ENCODE measurements around the gene ASS1.
"Not testable (repeated sequence)": the region's sequence is repeated elsewhere in the genome, so short reads cannot be mapped to it uniquely, and the experiment has no call there.

ASS1 gene

DNA sequence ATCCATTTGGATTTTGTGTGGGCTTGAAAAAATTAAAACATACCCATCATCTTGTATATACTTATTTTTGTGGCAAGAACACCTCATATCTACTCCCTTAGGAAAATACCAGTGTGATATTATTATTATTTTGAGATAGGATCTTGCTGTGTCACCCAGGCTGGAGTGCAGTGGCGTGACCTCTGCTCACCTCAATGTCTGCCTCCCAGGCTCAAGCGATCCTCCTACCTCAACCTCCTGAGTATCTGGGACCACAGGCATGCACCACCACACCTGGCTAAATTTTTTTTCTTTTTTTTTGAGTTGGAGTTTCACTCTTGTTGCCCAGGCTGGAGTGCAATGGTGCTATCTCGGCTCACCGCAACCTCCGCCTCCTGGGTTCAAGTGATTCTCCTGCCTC, 10.1 kb upstream of the ASS1 start:
- not testable (repeated sequence) for DNase-seq (ENCODE audit: low read depth)

GRCh38 chr9:130437011-130437789, 7.6 kb upstream of the ASS1 start:
- no peak for DNase-seq (ENCODE audit: low read depth)

- no peak for DNase-seq (ENCODE audit: low read depth)
These were observed 6.3 kb upstream of the ASS1 start for GRCh38 chr9:130438382-130438981.

DNA sequence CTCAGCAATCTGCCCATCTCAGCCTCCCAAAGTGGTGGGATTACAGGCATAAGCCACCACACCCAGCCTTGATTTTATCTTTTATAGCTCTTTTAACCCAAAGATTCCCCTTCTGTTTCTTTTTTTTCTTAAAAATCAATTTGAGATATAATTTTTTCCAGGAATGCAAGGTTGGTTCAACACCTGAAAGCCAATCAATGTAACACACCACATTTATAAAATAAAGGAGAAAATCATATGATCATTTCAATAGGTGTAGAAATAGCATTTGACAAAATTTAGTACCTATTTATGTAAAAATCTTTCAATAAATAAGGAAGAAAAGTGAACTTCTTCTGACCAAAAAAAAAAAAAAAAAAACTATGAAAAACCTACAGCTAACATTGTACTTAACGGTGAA, 3.7 kb upstream of the ASS1 start:
- DNase-seq (ENCODE audit: low read depth), result no peak

- no peak for DNase-seq (ENCODE audit: low read depth)
These were observed 1.9 kb upstream of the ASS1 start for GRCh38 chr9:130442746-130443455.

- no peak for DNase-seq (ENCODE audit: low read depth)
These were observed 1.3 kb upstream of the ASS1 start for GRCh38 chr9:130443456-130443801.

DNA sequence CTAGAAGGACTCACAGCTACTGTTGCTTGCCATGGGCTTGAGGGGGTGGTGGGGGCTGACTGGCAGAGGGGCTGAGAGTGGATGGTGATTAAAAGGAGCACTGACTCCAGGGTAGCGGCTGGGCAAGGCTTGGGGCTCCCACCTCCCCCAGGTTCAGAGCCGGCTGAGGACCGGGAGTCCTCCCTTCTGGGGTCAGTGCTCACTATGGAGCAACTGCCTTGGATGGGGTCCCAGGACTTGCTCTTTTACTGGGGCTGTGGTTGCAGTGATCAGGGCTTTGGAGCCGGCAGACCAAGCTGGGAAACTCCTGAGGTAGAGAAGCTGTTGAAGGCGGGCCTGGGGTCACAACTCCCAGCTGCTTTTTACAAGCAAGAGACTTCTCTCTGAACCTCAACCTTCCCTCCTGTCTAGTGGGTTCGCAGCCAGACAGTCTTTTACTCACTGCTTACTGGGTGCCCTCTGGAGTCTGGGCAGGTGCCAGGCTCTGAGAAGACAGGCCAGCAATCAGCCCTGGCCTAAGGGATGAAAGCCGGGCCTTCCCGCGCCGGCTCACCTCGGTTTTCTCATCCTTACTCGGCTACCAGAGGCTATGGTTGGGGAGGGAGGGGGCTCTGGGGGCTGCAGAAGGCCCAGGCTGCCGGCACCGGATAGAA, 795 bp upstream of the ASS1 start:
- no peak for DNase-seq (ENCODE audit: low read depth)

GRCh38 chr9:130445268-130445983, 665 bp downstream of the ASS1 start:
- no peak for DNase-seq (ENCODE audit: low read depth)

DNA sequence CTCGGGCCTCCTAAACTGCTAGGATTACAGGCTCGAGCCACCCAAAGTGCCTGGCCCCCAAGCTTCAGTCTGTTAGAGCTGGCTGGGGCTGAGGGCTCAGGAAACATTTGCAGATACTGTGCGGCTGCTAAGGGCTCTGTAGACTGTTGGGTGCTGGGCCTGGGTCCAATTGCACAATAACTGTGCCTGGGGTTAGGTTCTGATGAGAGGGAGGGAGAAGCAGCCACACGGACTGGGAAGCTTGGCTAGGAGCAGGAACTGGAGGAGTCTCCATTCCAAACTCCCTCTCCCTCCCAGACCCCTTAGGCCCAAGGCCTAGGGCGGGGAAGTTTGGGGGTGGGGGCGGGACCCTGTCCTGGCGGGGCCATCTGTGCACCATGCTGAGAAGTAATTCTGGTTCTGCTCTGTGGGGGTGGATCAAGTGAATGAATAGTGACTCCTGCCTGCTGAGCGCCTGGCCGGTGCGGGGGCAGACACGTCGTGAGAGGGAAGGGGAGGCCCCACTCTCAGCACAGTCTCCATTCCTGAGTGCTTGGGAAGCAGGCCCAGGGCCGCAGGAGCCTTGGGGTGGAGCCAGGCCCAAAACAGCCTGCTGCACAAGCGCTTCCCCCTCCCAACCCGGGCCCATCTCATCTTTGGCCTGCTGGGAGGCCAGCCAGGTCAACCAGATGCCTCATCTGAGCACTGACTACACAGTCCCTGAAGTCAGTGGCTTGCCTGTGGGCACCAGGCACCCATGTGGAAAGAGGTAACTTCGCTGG, 1.5 kb downstream of the ASS1 start:
- no peak for DNase-seq (ENCODE audit: low read depth)

DNA sequence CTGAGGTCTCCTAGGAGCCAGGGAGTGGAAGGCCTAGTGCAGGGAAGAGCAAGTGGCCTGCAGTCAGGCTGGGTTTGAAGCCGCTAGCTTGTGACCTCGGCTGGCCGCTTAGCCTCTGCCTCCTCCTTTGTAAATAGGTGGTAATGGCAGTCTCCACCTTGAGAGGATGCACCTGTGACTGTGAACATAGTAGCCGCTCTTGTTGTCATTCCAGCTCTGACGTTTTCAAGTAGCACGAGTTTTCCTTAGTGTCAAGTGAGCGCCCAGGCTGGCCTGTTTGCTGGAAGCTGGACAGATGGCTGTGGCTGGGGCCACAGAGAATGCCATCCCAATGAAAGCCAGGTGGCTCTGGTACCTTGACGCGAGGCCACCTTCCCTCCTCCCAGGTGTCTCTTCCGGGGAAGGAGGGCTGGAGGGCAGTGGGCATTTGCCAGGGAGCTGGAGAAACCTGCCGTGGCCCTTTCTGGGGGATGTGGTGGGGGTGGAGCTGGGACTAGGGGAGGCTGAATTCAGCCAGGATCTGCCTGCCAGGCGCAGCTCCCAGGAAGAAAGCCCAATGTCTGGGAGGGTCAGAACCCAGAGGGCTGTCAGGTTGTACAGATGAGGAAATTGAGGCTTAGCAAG, 2.5 kb downstream of the ASS1 start:
- no peak for DNase-seq (ENCODE audit: low read depth)

GRCh38 chr9:130448035-130448624, 3.4 kb downstream of the ASS1 start:
- no peak for DNase-seq (ENCODE audit: low read depth)

- no peak for DNase-seq (ENCODE audit: low read depth)
These were observed 4.2 kb downstream of the ASS1 start for GRCh38 chr9:130448771-130449603.

DNA sequence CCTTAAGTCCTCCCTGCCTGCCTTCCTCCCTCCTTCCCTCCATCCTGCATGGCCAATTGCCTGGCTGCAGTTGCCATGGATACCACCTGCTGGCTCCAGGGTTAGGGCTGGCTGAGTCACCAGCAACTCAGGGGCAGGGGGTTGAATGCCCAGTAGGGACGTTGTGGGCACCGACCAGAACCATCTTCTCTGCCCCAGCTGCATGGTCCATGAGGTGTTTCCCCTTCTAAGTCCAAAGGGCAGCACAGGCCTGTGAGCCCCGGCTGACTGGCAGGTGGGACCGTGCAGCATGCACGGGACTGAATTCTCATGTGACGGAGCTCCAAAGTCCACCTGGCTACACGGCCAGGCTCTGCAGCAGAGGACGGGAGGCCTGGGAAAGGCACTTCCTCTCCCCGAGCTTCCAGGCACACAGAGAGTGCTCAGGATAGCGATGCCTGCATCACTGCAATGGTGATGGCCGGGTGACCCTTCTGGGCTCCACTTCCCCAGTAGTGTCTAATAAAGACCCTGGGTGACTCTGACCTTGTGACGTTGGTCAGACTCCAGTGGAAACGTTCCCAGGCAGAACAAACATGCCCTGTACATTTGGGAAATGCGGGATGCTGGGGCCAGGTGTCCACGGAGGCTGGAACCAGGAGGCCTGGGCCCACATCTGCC, 5.7 kb downstream of the ASS1 start:
- no peak for DNase-seq (ENCODE audit: low read depth)

DNA sequence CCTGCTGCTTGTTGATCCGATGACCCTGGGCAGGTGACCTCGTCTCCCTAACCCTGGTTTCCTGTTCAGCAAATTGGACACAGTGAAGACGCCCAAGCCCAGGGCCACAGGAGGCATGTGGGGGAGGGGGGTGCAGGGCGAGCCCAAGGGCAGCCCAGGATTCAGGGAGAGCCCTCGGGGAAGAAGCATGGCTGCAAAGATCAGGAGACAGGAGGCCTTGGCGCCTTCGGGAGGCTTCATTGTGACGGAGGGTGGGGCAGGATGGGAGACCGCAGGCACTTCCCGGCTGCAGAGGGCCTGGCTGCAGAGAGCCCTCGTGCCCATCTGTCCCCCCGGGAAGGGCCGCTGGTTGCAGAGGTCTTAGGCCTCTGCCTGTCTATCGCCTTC, 6.2 kb downstream of the ASS1 start:
- DNase-seq (ENCODE audit: low read depth), result no peak

DNA sequence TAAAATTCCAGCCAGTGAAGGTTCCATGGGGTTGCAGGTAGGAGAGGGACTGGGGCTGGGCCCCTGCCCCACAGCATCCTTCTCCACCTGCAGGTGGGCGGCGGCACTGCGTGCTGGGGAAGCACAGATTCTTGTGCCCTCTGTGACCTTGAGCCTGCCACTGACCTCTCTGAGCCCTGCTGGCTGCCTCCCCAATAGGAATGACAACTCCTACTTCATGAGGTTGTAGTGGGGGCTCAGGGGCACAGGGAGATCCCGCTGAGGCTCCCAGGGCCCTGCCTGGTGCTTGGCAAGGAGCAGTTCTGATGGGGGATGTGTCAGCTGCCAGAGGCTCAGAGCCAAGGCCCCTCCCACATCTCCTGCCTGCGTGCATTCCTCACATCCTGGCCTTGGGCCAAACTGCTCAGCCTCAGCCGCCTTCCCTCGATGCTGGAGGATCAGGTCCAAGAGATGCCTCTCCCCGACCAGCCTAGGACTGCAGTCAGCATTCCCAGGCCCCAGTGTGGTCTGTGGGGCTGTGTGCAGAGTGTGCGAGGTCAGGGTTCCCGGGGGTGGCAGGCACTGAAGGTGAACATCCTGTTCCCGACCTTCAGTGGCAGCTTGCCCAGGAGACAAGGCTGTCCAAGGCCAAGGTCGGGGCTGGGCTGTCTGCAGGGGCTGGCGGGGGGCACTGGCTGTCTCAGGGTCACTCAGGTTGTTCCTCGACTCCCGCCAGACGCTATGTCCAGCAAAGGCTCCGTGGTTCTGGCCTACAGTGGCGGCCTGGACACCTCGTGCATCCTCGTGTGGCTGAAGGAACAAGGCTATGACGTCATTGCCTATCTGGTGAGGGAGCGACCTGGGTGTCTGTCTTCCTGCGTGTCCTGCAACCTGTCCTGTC, 7.0 kb downstream of the ASS1 start:
- no peak for DNase-seq (ENCODE audit: low read depth)

DNA sequence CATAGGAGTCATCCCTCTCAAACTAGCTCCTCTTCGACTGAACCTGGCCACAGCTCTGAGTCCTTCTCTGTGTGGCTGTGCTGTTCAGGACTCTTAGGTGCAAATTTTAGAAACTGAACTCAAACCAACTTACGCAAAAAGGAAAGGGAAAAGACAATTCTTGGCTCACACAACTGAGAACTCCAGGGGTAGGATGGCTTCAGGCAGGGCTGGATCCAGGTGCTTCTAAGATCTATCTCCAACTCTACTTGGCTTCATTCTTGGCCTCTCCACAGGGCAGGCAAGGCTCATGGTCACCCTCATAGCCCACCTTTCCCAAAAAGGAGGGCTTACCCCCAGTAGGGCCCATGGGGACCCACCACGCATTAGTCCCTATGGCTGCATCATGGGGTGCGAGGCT, 8.1 kb downstream of the ASS1 start:
- DNase-seq (ENCODE audit: low read depth), result no peak

- DNase-seq (ENCODE audit: low read depth), result no peak
These were observed 8.7 kb downstream of the ASS1 start for GRCh38 chr9:130453487-130453886.
